SHP77 (cell line): ENCODE data around the gene STK39.

Experiments
- DNase-seq, 2 experiments: peaks; one replicate each; lab custom pipeline; 2025; lab: John Stamatoyannopoulos, UW

Gene STK39

GRCh38 chr2:167928434-167928833, 319.0 kb downstream of the STK39 start:
- DNase-seq = no peak

DNA sequence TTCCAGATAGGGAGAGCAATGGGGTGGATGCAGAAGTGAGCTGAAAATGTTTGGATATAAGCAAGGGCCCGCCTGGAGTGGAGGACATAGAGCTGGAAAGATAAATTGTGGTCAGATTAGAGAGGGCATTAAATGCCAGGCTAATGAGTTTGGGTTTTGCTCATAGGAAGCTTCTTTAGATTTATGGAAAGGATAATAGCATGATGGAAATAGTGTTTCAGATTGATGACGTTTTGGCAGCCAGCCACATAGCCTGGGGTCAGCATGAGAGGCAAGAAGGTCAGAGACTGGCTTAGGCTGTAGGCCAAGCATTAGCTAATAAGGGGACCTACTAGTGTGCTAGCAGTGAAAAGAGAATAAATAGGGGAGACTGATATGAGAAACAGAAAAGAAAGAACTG, 321.6 kb downstream of the STK39 start:
- no peak for DNase-seq

DNA sequence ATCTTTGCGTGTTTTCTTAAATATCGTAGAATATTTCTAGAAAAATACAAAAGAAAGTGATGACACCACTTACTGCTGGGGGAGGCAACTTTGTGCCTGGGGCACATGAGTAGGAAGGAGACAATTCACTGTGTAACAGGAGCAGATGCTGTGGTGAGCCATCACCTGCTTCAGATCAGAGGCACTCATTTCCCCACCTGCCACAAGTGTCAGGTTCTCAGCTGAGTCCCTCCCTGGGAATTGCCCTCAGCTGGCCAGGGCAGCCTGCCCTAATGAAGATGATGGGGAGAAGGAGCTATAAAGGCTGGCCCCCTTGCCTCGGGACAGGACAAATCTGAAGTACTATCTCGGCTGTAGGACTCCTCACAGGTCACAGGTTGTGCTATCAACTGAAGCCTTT, 322.8 kb downstream of the STK39 start:
- DNase-seq = peak; percentile 49 to 69

GRCh38 chr2:167916756-167917155, 330.6 kb downstream of the STK39 start:
- DNase-seq = no peak

DNA sequence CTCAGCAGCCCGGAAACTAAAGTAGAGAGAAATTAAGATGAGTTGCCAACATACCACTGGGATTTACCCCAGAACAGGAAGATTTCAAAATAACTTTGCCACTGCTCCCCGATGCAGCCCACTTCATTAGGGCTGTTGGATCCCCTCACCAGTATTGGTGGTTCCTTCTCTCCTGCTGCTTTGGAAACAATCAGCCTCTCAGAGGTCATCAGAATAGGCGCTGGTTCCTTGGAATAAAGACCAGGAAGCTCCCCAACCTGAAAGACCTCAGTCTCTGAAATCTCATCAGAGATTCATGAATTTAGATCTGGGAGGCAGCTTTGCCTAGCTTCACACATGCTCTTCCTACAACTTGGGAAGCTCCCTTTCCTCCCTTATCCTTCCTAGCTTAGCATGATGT, 332.4 kb downstream of the STK39 start:
- no peak for DNase-seq

DNA sequence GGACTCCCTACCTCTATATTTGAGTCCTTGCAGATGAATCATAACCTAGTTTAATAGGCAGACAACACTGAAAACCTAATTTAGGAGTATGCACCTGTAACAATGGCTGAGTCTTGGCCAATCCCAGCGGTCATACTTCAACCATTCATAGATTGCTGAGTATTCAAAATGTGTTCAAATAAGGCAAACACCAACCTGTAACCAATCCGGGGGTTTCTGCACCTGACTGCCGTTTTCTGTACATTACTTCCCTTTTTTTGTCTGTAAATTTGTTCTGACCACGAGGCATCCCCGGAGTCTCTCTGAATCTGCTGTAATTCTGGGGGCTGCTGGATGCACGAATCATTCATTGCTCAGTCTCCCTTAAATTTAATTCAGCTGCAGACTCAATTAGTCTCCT, 338.6 kb downstream of the STK39 start:
- DNase-seq = no peak

DNA sequence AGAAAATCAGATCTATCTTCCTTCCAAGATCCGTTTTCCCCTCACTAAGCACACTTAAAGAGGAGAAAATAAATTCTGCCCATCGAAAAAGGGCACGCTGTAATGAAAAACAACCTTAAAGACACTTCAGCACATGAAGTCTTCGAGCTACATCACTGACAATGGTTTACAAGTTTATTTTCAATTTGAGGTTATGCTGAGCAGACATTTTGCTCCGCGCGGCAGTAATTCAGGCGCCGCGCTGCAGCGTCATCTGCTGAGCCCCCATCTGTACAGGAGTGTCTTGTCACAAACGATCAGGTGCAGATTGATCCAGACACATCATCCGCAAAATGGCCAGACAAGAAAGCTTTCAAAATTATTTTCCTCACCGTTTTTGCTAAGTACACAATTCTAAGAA, 341.7 kb downstream of the STK39 start:
- DNase-seq = no peak
